ENCODE results near the gene DNAJC11. TPM values are rescaled to one million over a fixed set of nuclear protein-coding genes. Genes with fewer than 3 reads are reported as not detected.
"Not testable (repeated sequence)": the region's sequence is repeated elsewhere in the genome, so short reads cannot be mapped to it uniquely, and the experiment has no call there.

Gene DNAJC11
- total RNA-seq, 1 experiment from 2014 or later = 75.6 TPM

GRCh38 chr1:6742676-6743188 is 41.1 kb upstream of the DNAJC11 start:
- H3K9ac ChIP-seq (ENCODE audit: low read length); H3K79me2 ChIP-seq (ENCODE audit: insufficient read depth, low read length); H3K9me2 ChIP-seq (ENCODE audit: insufficient read depth); H3K4me1 ChIP-seq (ENCODE audit: control insufficient read depth in 1 of 2, insufficient read depth in 2 of 2, low read length in 2 of 2); H3K9me3 ChIP-seq (ENCODE audit: control insufficient read depth in 1 of 2, insufficient read depth in 1 of 2, low read depth in 1 of 2, low read length in 2 of 2); intact Hi-C loops (cut with micrococcal nuclease); H3K4me3 ChIP-seq (replicated peaks in 1 of 2; ENCODE audit: low read depth in 1 of 2, low read length in 2 of 2); RAD21 ChIA-PET (ENCODE audit: low non-redundant PET in 1 of 2, low total read pairs in 2 of 2, uncharacterized antibody in 2 of 2, unreplicated experiment in 2 of 2); H3K27me3 ChIP-seq (ENCODE audit: insufficient read depth, low read length); H3K4me2 ChIP-seq (ENCODE audit: low read length); H3K36me3 ChIP-seq (ENCODE audit: control insufficient read depth in 1 of 2, insufficient read depth in 2 of 2, low read length in 2 of 2); H4K20me1 ChIP-seq (ENCODE audit: insufficient read depth); CTCF ChIA-PET; BruUV-seq (replicated peaks); POLR2A ChIA-PET; DNase-seq (ENCODE audit: low read depth, low spot score); H3K27ac ChIP-seq (ENCODE audit: low read depth, low read length): not testable (repeated sequence)
- ATAC-seq = 0 out of 2 replicates have a peak, but pooled peaks have one; percentile 11
- peak overlapping the region; percentile 54 for H2AFZ ChIP-seq (ENCODE audit: low read depth, low read length, poor library complexity, severe bottlenecking)

GRCh38 chr1:6738987-6739676 is 37.5 kb upstream of the DNAJC11 start:
- intact Hi-C loops (cut with micrococcal nuclease) = no loop called here
- no peak overlapping the region for H3K9ac ChIP-seq (ENCODE audit: low read length)
- H4K20me1 ChIP-seq (ENCODE audit: insufficient read depth) = no peaks in the 10 kb centered on the region
- ChIA-PET CTCF (no interaction called here), RAD21 (ENCODE audit: low non-redundant PET in 1 of 2, low total read pairs in 2 of 2, uncharacterized antibody in 2 of 2, unreplicated experiment in 2 of 2) (no interaction called here), POLR2A (no interaction called here)
- H3K4me1 ChIP-seq (ENCODE audit: control insufficient read depth in 1 of 2, insufficient read depth in 2 of 2, low read length in 2 of 2) = peaks cover 0 to 7% of the 10 kb centered on the region in 2 experiments; a peak in 2 of 4 replicates
- H3K27ac ChIP-seq (ENCODE audit: low read depth, low read length) = no peak overlapping the region
- no peaks in the 10 kb centered on the region for H3K9me3 ChIP-seq (ENCODE audit: control insufficient read depth in 1 of 2, insufficient read depth in 1 of 2, low read depth in 1 of 2, low read length in 2 of 2)
- ATAC-seq = 0 out of 2 replicates have a peak, but pooled peaks have one; percentile 26
- no peaks in the 10 kb centered on the region for H3K9me2 ChIP-seq (ENCODE audit: insufficient read depth)
- no peaks in the 10 kb centered on the region for H3K79me2 ChIP-seq (ENCODE audit: insufficient read depth, low read length)
- DNase-seq (ENCODE audit: low read depth, low spot score) = no peak
- H3K27me3 ChIP-seq (ENCODE audit: insufficient read depth, low read length) = no peaks in the 10 kb centered on the region
- peak overlapping the region; percentile 15; the same call in 1 of the 2 replicates for H3K4me2 ChIP-seq (ENCODE audit: low read length)
- no peak overlapping the region for H2AFZ ChIP-seq (ENCODE audit: low read depth, low read length, poor library complexity, severe bottlenecking)
- no peak overlapping the region for H3K4me3 ChIP-seq (replicated peaks in 1 of 2; ENCODE audit: low read depth in 1 of 2, low read length in 2 of 2)
- H3K36me3 ChIP-seq (ENCODE audit: control insufficient read depth in 1 of 2, insufficient read depth in 2 of 2, low read length in 2 of 2) = no peaks in the 10 kb centered on the region
- no TSS peak for BruUV-seq (replicated peaks)
- TF ChIP-seq TCF7L2 (IDR thresholded peaks at IDR 0.05; ENCODE audit: borderline replicate concordance, extremely low read depth, insufficient read depth, insufficient read length) (no peak), FOSL1 (IDR thresholded peaks at IDR 0.05; ENCODE audit: low read depth) (0 out of 2 replicates have a peak, but pooled peaks have one; percentile 28)

All from HCT116 (cell line).